Natural killer cell (primary cell): ENCODE results near the gene CA10. TPM values are rescaled to one million over a fixed set of nuclear protein-coding genes. Genes with fewer than 3 reads are reported as not detected.

ENCODE experiments used
- ATAC-seq, 3 donors: fragments of 150-1000 bp in 2 of 3; fragments of 200-7000 bp in 1 of 3; cut with Tn5 transposase; 1 replicate in 1 of 3; 2 replicates in 2 of 3; pipeline ENCODE4 v1.10.0; 2021; ENCODE audit warnings: mild to moderate bottlenecking in 2 of 3, moderate library complexity in 2 of 3
- DNase-seq, 2 donors: peaks; one replicate each; pipeline versions ENCODE4 v3.0.0 to v3.0.0-alpha.2; 2013 to 2021; ENCODE audit warnings: mixed read lengths in 1 of 2
- H3K27ac ChIP-seq: one replicate; pipeline ENCODE4 v1.5.1; 2013; ENCODE audit warnings: mild to moderate bottlenecking, low read length
- H3K27me3 ChIP-seq: one replicate; pipeline ENCODE4 v1.6.1; 2013; ENCODE audit warnings: low read length; ENCODE audit not compliant: control insufficient read depth, insufficient read depth
- H3K36me3 ChIP-seq: one replicate; pipeline ENCODE4 v1.6.1; 2013; ENCODE audit warnings: low read length; ENCODE audit not compliant: control insufficient read depth, insufficient read depth
- H3K4me1 ChIP-seq: one replicate; pipeline ENCODE4 v1.6.1; 2013; ENCODE audit warnings: low read length; ENCODE audit not compliant: control insufficient read depth, insufficient read depth
- H3K4me3 ChIP-seq: one replicate; pipeline ENCODE4 v1.5.1; 2013; ENCODE audit warnings: low read length
- H3K9me3 ChIP-seq: one replicate; pipeline ENCODE4 v1.6.1; 2013; ENCODE audit warnings: low read length; ENCODE audit not compliant: control insufficient read depth, insufficient read depth
- H3K27ac Mint-ChIP-seq, 2 donors: one replicate each; pipeline ENCODE4 v1.8.0; 2022; ENCODE audit warnings: mild to moderate bottlenecking in 2 of 2, mixed read lengths in 2 of 2, moderate library complexity in 1 of 2
- H3K27me3 Mint-ChIP-seq, 2 donors: one replicate each; pipeline ENCODE4 v1.8.0; 2022; ENCODE audit warnings: low read depth in 2 of 2, mixed read lengths in 2 of 2
- H3K36me3 Mint-ChIP-seq: one replicate; pipeline ENCODE4 v1.8.0; 2022; ENCODE audit warnings: mixed read lengths
- H3K4me1 Mint-ChIP-seq, 2 donors: one replicate each; pipeline ENCODE4 v1.8.0; 2022; ENCODE audit warnings: mixed read lengths in 2 of 2
- H3K4me3 Mint-ChIP-seq: one replicate; pipeline ENCODE4 v1.8.0; 2022; ENCODE audit warnings: mild to moderate bottlenecking, moderate library complexity, mixed read lengths
- H3K9me3 Mint-ChIP-seq, 2 donors: one replicate each; pipeline ENCODE4 v1.8.0; 2022; ENCODE audit warnings: mixed read lengths in 2 of 2
- WGBS: methylation state at CpG from one replicate; pipeline ENCODE4 v1.1.7; 2013; ENCODE audit warnings: missing lambda C conversion rate; ENCODE audit not compliant: insufficient coverage; 5-methylcytosine and 5-hydroxymethylcytosine counted together
- intact Hi-C: fragments of 100-400 bp; cut with micrococcal nuclease; formaldehyde crosslinking; loops from one replicate; pipeline ENCODE4 v1.14.2; 2022
- total RNA-seq, 4 donors: library from RNA; stranded (reverse); fragments of 120-200 nt in 1 of 4; gene quantifications; one replicate each; pipeline versions ENCODE4 v1.2.3 to v1.2.4, GENCODE V29; 2013 to 2022
- TF ChIP-seq, protein P1 (sequence below): fragments of 200-600 bp; IDR thresholded peaks from one replicate; pipeline ENCODE4 v1.8.0; 2022; ENCODE audit warnings: antibody characterized with exemption

The CA10 gene
- total RNA-seq, 3 donors from 2014 or later (not counting 1 experiment from before 2014, with no cell fraction given), result not detected

DNA sequence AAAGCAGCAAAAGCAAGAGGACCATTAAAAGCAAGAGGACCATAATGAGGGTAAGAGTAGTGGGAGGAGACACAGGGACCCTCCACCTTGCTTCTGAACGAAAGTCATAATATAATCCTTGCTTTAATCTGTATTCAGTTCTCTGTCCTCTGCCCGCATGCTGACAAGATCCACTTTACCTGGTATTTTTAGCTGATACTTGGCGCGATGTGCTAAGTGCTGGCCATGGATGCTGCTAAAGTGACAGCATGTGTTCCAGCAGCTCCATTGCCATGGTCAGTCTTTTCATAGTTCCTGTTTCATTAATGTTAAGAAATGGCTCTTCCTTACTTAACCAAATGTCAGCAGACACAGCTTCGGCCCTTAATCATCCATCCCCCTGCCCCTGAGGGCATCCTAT, 86.8 kb downstream of the CA10 start:
- TF ChIP-seq, protein P1, sequence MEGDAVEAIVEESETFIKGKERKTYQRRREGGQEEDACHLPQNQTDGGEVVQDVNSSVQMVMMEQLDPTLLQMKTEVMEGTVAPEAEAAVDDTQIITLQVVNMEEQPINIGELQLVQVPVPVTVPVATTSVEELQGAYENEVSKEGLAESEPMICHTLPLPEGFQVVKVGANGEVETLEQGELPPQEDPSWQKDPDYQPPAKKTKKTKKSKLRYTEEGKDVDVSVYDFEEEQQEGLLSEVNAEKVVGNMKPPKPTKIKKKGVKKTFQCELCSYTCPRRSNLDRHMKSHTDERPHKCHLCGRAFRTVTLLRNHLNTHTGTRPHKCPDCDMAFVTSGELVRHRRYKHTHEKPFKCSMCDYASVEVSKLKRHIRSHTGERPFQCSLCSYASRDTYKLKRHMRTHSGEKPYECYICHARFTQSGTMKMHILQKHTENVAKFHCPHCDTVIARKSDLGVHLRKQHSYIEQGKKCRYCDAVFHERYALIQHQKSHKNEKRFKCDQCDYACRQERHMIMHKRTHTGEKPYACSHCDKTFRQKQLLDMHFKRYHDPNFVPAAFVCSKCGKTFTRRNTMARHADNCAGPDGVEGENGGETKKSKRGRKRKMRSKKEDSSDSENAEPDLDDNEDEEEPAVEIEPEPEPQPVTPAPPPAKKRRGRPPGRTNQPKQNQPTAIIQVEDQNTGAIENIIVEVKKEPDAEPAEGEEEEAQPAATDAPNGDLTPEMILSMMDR, result no peak
- Histone ChIP-seq H3K4me1 (no peaks in the 10 kb centered on the region), H3K27me3 (no peaks in the 10 kb centered on the region), H3K27ac (no peak overlapping the region), H3K4me3 (no peak overlapping the region), H3K36me3 (no peaks in the 10 kb centered on the region), H3K9me3 (no peaks in the 10 kb centered on the region)
- ATAC-seq (no peak), DNase-seq (no peak)
- Mint-ChIP-seq H3K27me3 (no peaks in the 10 kb centered on the region), H3K4me1 (no peaks in the 10 kb centered on the region), H3K36me3 (no peaks in the 10 kb centered on the region), H3K27ac (no peak overlapping the region), H3K4me3 (no peak overlapping the region), H3K9me3 (peaks cover 2 to 3% of the 10 kb centered on the region in 2 donors)
- intact Hi-C loops, result loop anchor here (10.0 kb wide), 1 partner anchor 57 kb away; no protein-coding TSS in a partner anchor
- 88% methylated on average over 5 of the region's 5 CpGs for WGBS

DNA sequence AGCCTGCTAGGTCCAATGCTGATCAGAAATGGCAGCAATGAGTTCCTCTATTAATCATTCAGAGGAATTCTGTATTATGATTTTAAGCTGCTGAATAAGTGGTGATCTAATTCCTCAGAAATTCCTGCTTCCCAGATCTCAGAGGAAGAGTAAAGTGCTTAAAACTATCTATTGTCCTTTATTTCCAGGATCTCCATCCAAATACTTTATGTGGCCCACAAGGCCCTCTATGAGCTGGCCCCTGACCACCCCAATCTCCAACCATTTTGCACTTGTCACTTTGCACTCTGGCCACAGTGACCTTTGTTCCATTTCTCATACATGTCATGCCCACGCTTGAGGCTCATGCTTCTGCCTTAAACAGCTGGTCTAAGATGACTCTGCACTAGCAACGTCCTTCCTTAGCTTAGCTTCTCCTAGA, 93.7 kb downstream of the CA10 start:
- Histone ChIP-seq H3K36me3 (no peaks in the 10 kb centered on the region), H3K9me3 (peaks cover 2% of the 10 kb centered on the region), H3K27ac (no peak overlapping the region), H3K4me1 (no peaks in the 10 kb centered on the region), H3K4me3 (no peak overlapping the region), H3K27me3 (no peaks in the 10 kb centered on the region)
- Mint-ChIP-seq H3K4me3 (no peak overlapping the region), H3K27me3 (no peaks in the 10 kb centered on the region), H3K27ac (no peak overlapping the region), H3K4me1 (no peaks in the 10 kb centered on the region), H3K9me3 (peaks cover 14 to 15% of the 10 kb centered on the region in 2 donors), H3K36me3 (no peaks in the 10 kb centered on the region)
- TF ChIP-seq, protein P1, result no peak
- intact Hi-C loops, result no loop called here
- ATAC-seq, result no peak
- 53% methylated on average over 2 of the region's 2 CpGs for WGBS
- no peak for DNase-seq

DNA sequence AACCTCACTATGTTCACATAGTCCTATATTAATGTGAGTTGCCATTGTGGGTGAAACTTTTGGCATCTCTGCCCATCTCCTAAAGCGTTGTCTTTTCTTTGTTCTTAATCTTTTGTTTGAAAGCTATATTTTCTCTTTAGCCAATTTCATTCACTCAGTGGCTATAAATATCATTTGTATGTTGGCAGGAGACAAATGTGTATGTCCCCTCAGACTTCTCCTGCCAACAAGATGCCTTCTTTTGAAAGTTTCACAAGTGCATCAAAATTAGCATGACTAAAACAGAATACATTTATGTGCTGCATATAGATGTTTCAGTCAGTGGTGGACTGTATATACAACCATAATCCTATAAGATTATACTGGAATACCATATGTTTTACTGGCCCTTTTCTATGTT, 109.0 kb downstream of the CA10 start:
- TF ChIP-seq, protein P1, result no peak
- Mint-ChIP-seq H3K4me1 (no peaks in the 10 kb centered on the region), H3K4me3 (no peak overlapping the region)

DNA sequence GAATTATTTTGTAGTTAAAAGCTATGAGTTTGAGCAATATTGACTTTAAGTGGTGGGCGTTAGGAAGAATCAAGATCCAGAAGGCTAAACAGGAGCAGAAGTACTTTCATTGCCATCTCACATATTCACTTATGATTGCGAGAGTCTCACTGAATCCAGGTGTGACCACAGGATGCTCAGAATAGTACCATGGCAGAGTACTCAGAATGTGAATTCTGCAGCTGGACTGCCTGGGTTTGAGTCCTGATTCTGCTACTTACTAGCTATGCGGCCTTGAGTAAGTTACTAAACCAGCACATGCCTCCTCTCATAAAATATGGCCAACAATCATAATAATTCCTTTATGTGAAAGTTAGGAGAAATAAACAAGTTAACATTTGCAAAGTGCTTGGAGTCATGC, 109.5 kb downstream of the CA10 start:
- Mint-ChIP-seq H3K9me3 (peaks cover 11 to 21% of the 10 kb centered on the region in 2 donors), H3K27me3 (no peaks in the 10 kb centered on the region), H3K27ac (no peak overlapping the region), H3K4me3 (no peak overlapping the region), H3K36me3 (no peaks in the 10 kb centered on the region), H3K4me1 (no peaks in the 10 kb centered on the region)
- H3K36me3 ChIP-seq, result no peaks in the 10 kb centered on the region
- TF ChIP-seq, protein P1, result no peak
- no peaks in the 10 kb centered on the region for H3K27me3 ChIP-seq
- intact Hi-C loops, result no loop called here
- WGBS, result 85% methylated on average over 2 of the region's 3 CpGs
- H3K27ac ChIP-seq, result no peak overlapping the region
- ATAC-seq, result no peak
- H3K9me3 ChIP-seq, result no peaks in the 10 kb centered on the region
- no peak for DNase-seq
- no peak overlapping the region for H3K4me3 ChIP-seq
- no peaks in the 10 kb centered on the region for H3K4me1 ChIP-seq

More for the DNA sequence above, 109.0 kb downstream of the CA10 start:
- no peaks in the 10 kb centered on the region for H3K36me3 Mint-ChIP-seq
- WGBS, result no CpG with 5 or more reads among the region's 1 CpG
- DNase-seq (no peak), ATAC-seq (no peak)
- Histone ChIP-seq H3K4me3 (no peak overlapping the region), H3K4me1 (no peaks in the 10 kb centered on the region), H3K27me3 (no peaks in the 10 kb centered on the region), H3K9me3 (no peaks in the 10 kb centered on the region), H3K27ac (no peak overlapping the region), H3K36me3 (no peaks in the 10 kb centered on the region)
- peaks cover 13 to 20% of the 10 kb centered on the region in 2 donors for H3K9me3 Mint-ChIP-seq
- no peaks in the 10 kb centered on the region for H3K27me3 Mint-ChIP-seq
- intact Hi-C loops, result no loop called here
- H3K27ac Mint-ChIP-seq, result no peak overlapping the region
